SJCRH30 (cell line): ENCODE results near the gene DACH1. TPM values are rescaled to one million over a fixed set of nuclear protein-coding genes. Genes with fewer than 3 reads are reported as not detected.
"Not testable (repeated sequence)": the region's sequence is repeated elsewhere in the genome, so short reads cannot be mapped to it uniquely, and the experiment has no call there.

ENCODE experiments used
- DNase-seq, 2 experiments: peaks; one replicate each; pipeline ENCODE4 v3.0.0-alpha.2; 2015 to 2020
- H3K27ac ChIP-seq: fragments of 250-450 bp; sonication (Bioruptor Pico); 2 replicates; pipeline ENCODE4 v1.5.1; 2020; ENCODE audit warnings: mild to moderate bottlenecking, moderate library complexity
- H3K27me3 ChIP-seq: fragments of 250-450 bp; sonication (Bioruptor Pico); 2 replicates; pipeline ENCODE4 v1.5.1; 2020; ENCODE audit warnings: mild to moderate bottlenecking, moderate library complexity
- H3K36me3 ChIP-seq: fragments of 250-450 bp; sonication (Bioruptor Pico); 2 replicates; pipeline ENCODE4 v1.5.1; 2020; ENCODE audit warnings: mild to moderate bottlenecking, moderate library complexity
- H3K4me1 ChIP-seq: fragments of 250-450 bp; sonication (Bioruptor Pico); 2 replicates; pipeline ENCODE4 v1.5.1; 2020; ENCODE audit warnings: mild to moderate bottlenecking, moderate library complexity
- H3K4me3 ChIP-seq: fragments of 250-450 bp; sonication (Bioruptor Pico); 2 replicates; pipeline ENCODE4 v1.5.1; 2020; ENCODE audit warnings: mild to moderate bottlenecking, moderate library complexity
- H3K9me3 ChIP-seq: fragments of 250-450 bp; sonication (Bioruptor Pico); replicated peaks from 2 replicates; pipeline ENCODE4 v1.5.1; 2020; ENCODE audit warnings: mild to moderate bottlenecking, moderate library complexity
- total RNA-seq: library from RNA; depleted of rRNA; stranded (reverse); fragments of >200 nt; shearing (Covaris generic); gene quantifications from 2 replicates; pipeline ENCODE4 v1.2.3, GENCODE V29; 2014

The DACH1 gene
- total RNA-seq, 1 experiment from 2014 or later, result 12.2 TPM

GRCh38 chr13:71789693-71790329 is 77.2 kb downstream of the DACH1 start:
- no peak overlapping the region for H3K4me3 ChIP-seq
- H3K27me3 ChIP-seq, result no peaks in the 10 kb centered on the region
- H3K36me3 ChIP-seq, result peaks cover 2% of the 10 kb centered on the region; the same call in 1 of the 2 replicates
- peaks cover 15% of the 10 kb centered on the region; the same call in 1 of the 2 replicates for H3K4me1 ChIP-seq
- H3K9me3 ChIP-seq, result no peaks in the 10 kb centered on the region
- peak in 1 of 2 experiments; percentile 15 for DNase-seq
- H3K27ac ChIP-seq, result peak overlapping the region; percentile 42; the same call in 1 of the 2 replicates

GRCh38 chr13:71789037-71789436 is 78.0 kb downstream of the DACH1 start:
- Histone ChIP-seq H3K36me3 (peaks cover 2% of the 10 kb centered on the region; the same call in 1 of the 2 replicates), H3K27ac (no peak overlapping the region), H3K4me1 (peaks cover 15% of the 10 kb centered on the region; the same call in 1 of the 2 replicates), H3K9me3 (no peaks in the 10 kb centered on the region), H3K4me3 (no peak overlapping the region), H3K27me3 (no peaks in the 10 kb centered on the region)
- no peak for DNase-seq

GRCh38 chr13:71787414-71787813 is 79.6 kb downstream of the DACH1 start:
- Histone ChIP-seq H3K9me3 (no peaks in the 10 kb centered on the region), H3K4me1 (peaks cover 15% of the 10 kb centered on the region; the same call in 1 of the 2 replicates), H3K4me3 (no peak overlapping the region), H3K27ac (no peak overlapping the region), H3K27me3 (no peaks in the 10 kb centered on the region), H3K36me3 (peaks cover 2% of the 10 kb centered on the region; the same call in 1 of the 2 replicates)
- DNase-seq, result no peak

- Histone ChIP-seq H3K27me3 (no peaks in the 10 kb centered on the region), H3K4me1 (peaks cover 15% of the 10 kb centered on the region; the same call in 1 of the 2 replicates), H3K9me3 (no peaks in the 10 kb centered on the region; the same call in 1 of the 2 replicates), H3K36me3 (peaks cover 2% of the 10 kb centered on the region; the same call in 1 of the 2 replicates), H3K4me3 (no peak overlapping the region), H3K27ac (no peak overlapping the region)
- DNase-seq, result no peak
Observed at GRCh38 chr13:71786875-71787274, 80.1 kb downstream of the DACH1 start.

GRCh38 chr13:71785361-71785760 is 81.6 kb downstream of the DACH1 start:
- H3K4me1 ChIP-seq, result peaks cover 13% of the 10 kb centered on the region; the same call in 1 of the 2 replicates
- H3K9me3 ChIP-seq, result no peaks in the 10 kb centered on the region; the same call in 1 of the 2 replicates
- H3K4me3 ChIP-seq, result no peak overlapping the region
- DNase-seq, result no peak
- H3K27me3 ChIP-seq, result no peaks in the 10 kb centered on the region
- H3K27ac ChIP-seq, result no peak overlapping the region
- H3K36me3 ChIP-seq, result peaks cover 2% of the 10 kb centered on the region; the same call in 1 of the 2 replicates

- no peak overlapping the region for H3K4me3 ChIP-seq
- DNase-seq, result no peak
- H3K4me1 ChIP-seq, result no peaks in the 10 kb centered on the region
- H3K36me3 ChIP-seq, result no peaks in the 10 kb centered on the region
- H3K27ac ChIP-seq, result no peak overlapping the region
- no peaks in the 10 kb centered on the region; the same call in 1 of the 2 replicates for H3K9me3 ChIP-seq
- no peaks in the 10 kb centered on the region for H3K27me3 ChIP-seq
Observed at GRCh38 chr13:71780546-71780945, 86.5 kb downstream of the DACH1 start.

- not testable (repeated sequence) for DNase-seq, H3K4me3 ChIP-seq, H3K4me1 ChIP-seq, H3K9me3 ChIP-seq, H3K27ac ChIP-seq, H3K36me3 ChIP-seq, H3K27me3 ChIP-seq
Observed at GRCh38 chr13:71778998-71779397, 88.0 kb downstream of the DACH1 start.

GRCh38 chr13:71775966-71776365 is 91.0 kb downstream of the DACH1 start:
- no peak overlapping the region for H3K4me3 ChIP-seq

GRCh38 chr13:71774863-71775262 is 92.1 kb downstream of the DACH1 start:
- H3K9me3 ChIP-seq, result no peaks in the 10 kb centered on the region
- H3K27ac ChIP-seq, result no peak overlapping the region
- DNase-seq, result no peak
- H3K27me3 ChIP-seq, result no peaks in the 10 kb centered on the region
- H3K4me3 ChIP-seq, result no peak overlapping the region
- H3K36me3 ChIP-seq, result no peaks in the 10 kb centered on the region
- no peaks in the 10 kb centered on the region for H3K4me1 ChIP-seq

More at GRCh38 chr13:71775966-71776365, 91.0 kb downstream of the DACH1 start:
- no peaks in the 10 kb centered on the region for H3K27me3 ChIP-seq
- no peaks in the 10 kb centered on the region for H3K9me3 ChIP-seq
- no peak overlapping the region for H3K27ac ChIP-seq
- no peak for DNase-seq
- no peaks in the 10 kb centered on the region for H3K4me1 ChIP-seq
- H3K36me3 ChIP-seq, result no peaks in the 10 kb centered on the region

- H3K27ac ChIP-seq, result no peak overlapping the region
- no peaks in the 10 kb centered on the region for H3K27me3 ChIP-seq
- H3K36me3 ChIP-seq, result no peaks in the 10 kb centered on the region
- no peaks in the 10 kb centered on the region for H3K4me1 ChIP-seq
- H3K4me3 ChIP-seq, result no peak overlapping the region
- DNase-seq, result no peak
- H3K9me3 ChIP-seq, result no peaks in the 10 kb centered on the region
Observed at GRCh38 chr13:71773531-71773930, 93.5 kb downstream of the DACH1 start.

GRCh38 chr13:71772361-71772760 is 94.6 kb downstream of the DACH1 start:
- Histone ChIP-seq H3K4me1 (no peaks in the 10 kb centered on the region), H3K4me3 (no peak overlapping the region), H3K36me3 (no peaks in the 10 kb centered on the region), H3K27me3 (no peaks in the 10 kb centered on the region), H3K9me3 (no peaks in the 10 kb centered on the region), H3K27ac (no peak overlapping the region)
- DNase-seq, result no peak

- Histone ChIP-seq H3K9me3 (no peaks in the 10 kb centered on the region), H3K27ac (no peak overlapping the region), H3K36me3 (no peaks in the 10 kb centered on the region), H3K27me3 (no peaks in the 10 kb centered on the region), H3K4me1 (no peaks in the 10 kb centered on the region), H3K4me3 (no peak overlapping the region)
- DNase-seq, result no peak
Observed at GRCh38 chr13:71771144-71771543, 95.9 kb downstream of the DACH1 start.

GRCh38 chr13:71770710-71771109 is 96.3 kb downstream of the DACH1 start:
- H3K4me1 ChIP-seq, result no peaks in the 10 kb centered on the region
- no peak for DNase-seq
- no peak overlapping the region for H3K27ac ChIP-seq
- no peaks in the 10 kb centered on the region for H3K27me3 ChIP-seq
- H3K4me3 ChIP-seq, result no peak overlapping the region
- no peaks in the 10 kb centered on the region for H3K36me3 ChIP-seq
- no peaks in the 10 kb centered on the region for H3K9me3 ChIP-seq

GRCh38 chr13:71768881-71769280 is 98.1 kb downstream of the DACH1 start:
- DNase-seq, result no peak
- Histone ChIP-seq H3K27ac (no peak overlapping the region), H3K4me1 (peaks cover 12% of the 10 kb centered on the region)

GRCh38 chr13:71759651-71760511 is 107.1 kb downstream of the DACH1 start:
- no peaks in the 10 kb centered on the region for H3K36me3 ChIP-seq
- H3K4me3 ChIP-seq, result no peak overlapping the region
- no peaks in the 10 kb centered on the region; the same call in 1 of the 2 replicates for H3K9me3 ChIP-seq
- DNase-seq, result peak in 1 of 2 experiments; percentile 10
- no peak overlapping the region for H3K27ac ChIP-seq
- H3K4me1 ChIP-seq, result peaks cover 10% of the 10 kb centered on the region
- H3K27me3 ChIP-seq, result no peaks in the 10 kb centered on the region

More at GRCh38 chr13:71768881-71769280, 98.1 kb downstream of the DACH1 start:
- H3K27me3 ChIP-seq, result no peaks in the 10 kb centered on the region
- H3K9me3 ChIP-seq, result no peaks in the 10 kb centered on the region
- H3K4me3 ChIP-seq, result no peak overlapping the region
- H3K36me3 ChIP-seq, result no peaks in the 10 kb centered on the region
